ENCODE results near the gene SSC5D. TPM values are rescaled to one million over a fixed set of nuclear protein-coding genes. Genes with fewer than 3 reads are reported as not detected.

Gene SSC5D
- total and polyA plus RNA-seq, 2 experiments from 2014 or later, result 0.23 to 0.69 TPM

GRCh38 chr19:55482967-55483705, 5.1 kb upstream of the SSC5D start (continued):
- TF ChIP-seq, protein P1, sequence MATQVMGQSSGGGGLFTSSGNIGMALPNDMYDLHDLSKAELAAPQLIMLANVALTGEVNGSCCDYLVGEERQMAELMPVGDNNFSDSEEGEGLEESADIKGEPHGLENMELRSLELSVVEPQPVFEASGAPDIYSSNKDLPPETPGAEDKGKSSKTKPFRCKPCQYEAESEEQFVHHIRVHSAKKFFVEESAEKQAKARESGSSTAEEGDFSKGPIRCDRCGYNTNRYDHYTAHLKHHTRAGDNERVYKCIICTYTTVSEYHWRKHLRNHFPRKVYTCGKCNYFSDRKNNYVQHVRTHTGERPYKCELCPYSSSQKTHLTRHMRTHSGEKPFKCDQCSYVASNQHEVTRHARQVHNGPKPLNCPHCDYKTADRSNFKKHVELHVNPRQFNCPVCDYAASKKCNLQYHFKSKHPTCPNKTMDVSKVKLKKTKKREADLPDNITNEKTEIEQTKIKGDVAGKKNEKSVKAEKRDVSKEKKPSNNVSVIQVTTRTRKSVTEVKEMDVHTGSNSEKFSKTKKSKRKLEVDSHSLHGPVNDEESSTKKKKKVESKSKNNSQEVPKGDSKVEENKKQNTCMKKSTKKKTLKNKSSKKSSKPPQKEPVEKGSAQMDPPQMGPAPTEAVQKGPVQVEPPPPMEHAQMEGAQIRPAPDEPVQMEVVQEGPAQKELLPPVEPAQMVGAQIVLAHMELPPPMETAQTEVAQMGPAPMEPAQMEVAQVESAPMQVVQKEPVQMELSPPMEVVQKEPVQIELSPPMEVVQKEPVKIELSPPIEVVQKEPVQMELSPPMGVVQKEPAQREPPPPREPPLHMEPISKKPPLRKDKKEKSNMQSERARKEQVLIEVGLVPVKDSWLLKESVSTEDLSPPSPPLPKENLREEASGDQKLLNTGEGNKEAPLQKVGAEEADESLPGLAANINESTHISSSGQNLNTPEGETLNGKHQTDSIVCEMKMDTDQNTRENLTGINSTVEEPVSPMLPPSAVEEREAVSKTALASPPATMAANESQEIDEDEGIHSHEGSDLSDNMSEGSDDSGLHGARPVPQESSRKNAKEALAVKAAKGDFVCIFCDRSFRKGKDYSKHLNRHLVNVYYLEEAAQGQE (IDR thresholded peaks at IDR 0.05; ENCODE audit: unreplicated experiment), result no peak
- TF ChIP-seq EZH2 (IDR thresholded peaks at IDR 0.05; ENCODE audit: low read depth, unreplicated experiment) (no peak), ZNF331 (CRISPR knock-in tag; IDR thresholded peaks at IDR 0.05; ENCODE audit: low read depth) (no peak), CREB1 (CRISPR knock-in tag; IDR thresholded peaks at IDR 0.05; ENCODE audit: low read depth) (no peak), STAT1 (IDR thresholded peaks at IDR 0.05; ENCODE audit: unreplicated experiment) (no peak)
- TF ChIP-seq, protein P2, sequence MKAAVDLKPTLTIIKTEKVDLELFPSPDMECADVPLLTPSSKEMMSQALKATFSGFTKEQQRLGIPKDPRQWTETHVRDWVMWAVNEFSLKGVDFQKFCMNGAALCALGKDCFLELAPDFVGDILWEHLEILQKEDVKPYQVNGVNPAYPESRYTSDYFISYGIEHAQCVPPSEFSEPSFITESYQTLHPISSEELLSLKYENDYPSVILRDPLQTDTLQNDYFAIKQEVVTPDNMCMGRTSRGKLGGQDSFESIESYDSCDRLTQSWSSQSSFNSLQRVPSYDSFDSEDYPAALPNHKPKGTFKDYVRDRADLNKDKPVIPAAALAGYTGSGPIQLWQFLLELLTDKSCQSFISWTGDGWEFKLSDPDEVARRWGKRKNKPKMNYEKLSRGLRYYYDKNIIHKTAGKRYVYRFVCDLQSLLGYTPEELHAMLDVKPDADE (IDR thresholded peaks at IDR 0.05), result no peak

- Histone ChIP-seq H3K27me3 (ENCODE audit: insufficient read depth) (no peaks in the 10 kb centered on the region), H3K4me2 (peak overlapping the region; percentile 95), H2AFZ (no peak overlapping the region), H3K4me1 (ENCODE audit: insufficient read depth) (peaks cover 22% of the 10 kb centered on the region; the same call in 1 of the 2 replicates), H3K36me3 (ENCODE audit: insufficient read depth) (no peaks in the 10 kb centered on the region), H4K20me1 (replicated peaks; ENCODE audit: insufficient read depth) (no peaks in the 10 kb centered on the region), H3K27ac (ENCODE audit: low read depth) (no peak overlapping the region), H3K4me3 (peak overlapping the region; percentile 80), H3F3A (replicated peaks; ENCODE audit: low read depth) (peaks cover 17% of the 10 kb centered on the region), H3K79me2 (replicated peaks; ENCODE audit: insufficient read depth) (no peaks in the 10 kb centered on the region), H3K9me2 (ENCODE audit: insufficient read depth) (no peaks in the 10 kb centered on the region)
- H3K27me3 Mint-ChIP-seq (ENCODE audit: insufficient read depth, low read depth, poor library complexity), result peaks cover 11% of the 10 kb centered on the region
- no peaks in the 10 kb centered on the region; the same call in 2 of the 3 replicates for H3K9me3 Mint-ChIP-seq
- H3K4me1 Mint-ChIP-seq, result peaks cover 34% of the 10 kb centered on the region
- DNase-seq (ENCODE audit: low spot score), result no peak
- H3K36me3 Mint-ChIP-seq (ENCODE audit: low read depth), result peaks cover 5% of the 10 kb centered on the region; the same call in 2 of the 3 replicates
- H3K4me3 Mint-ChIP-seq, result peak overlapping the region; percentile 68
- H3K27ac Mint-ChIP-seq, result no peak overlapping the region
- ATAC-seq, result no peak
- TF ChIP-seq ZNF331 (CRISPR knock-in tag; IDR thresholded peaks at IDR 0.05; ENCODE audit: low read depth), result no peak
- TF ChIP-seq CREB1 (CRISPR knock-in tag; IDR thresholded peaks at IDR 0.05; ENCODE audit: low read depth), result no peak
- TF ChIP-seq ZNF114 (CRISPR knock-in tag; IDR thresholded peaks at IDR 0.05), result no peak
- TF ChIP-seq, protein P3, sequence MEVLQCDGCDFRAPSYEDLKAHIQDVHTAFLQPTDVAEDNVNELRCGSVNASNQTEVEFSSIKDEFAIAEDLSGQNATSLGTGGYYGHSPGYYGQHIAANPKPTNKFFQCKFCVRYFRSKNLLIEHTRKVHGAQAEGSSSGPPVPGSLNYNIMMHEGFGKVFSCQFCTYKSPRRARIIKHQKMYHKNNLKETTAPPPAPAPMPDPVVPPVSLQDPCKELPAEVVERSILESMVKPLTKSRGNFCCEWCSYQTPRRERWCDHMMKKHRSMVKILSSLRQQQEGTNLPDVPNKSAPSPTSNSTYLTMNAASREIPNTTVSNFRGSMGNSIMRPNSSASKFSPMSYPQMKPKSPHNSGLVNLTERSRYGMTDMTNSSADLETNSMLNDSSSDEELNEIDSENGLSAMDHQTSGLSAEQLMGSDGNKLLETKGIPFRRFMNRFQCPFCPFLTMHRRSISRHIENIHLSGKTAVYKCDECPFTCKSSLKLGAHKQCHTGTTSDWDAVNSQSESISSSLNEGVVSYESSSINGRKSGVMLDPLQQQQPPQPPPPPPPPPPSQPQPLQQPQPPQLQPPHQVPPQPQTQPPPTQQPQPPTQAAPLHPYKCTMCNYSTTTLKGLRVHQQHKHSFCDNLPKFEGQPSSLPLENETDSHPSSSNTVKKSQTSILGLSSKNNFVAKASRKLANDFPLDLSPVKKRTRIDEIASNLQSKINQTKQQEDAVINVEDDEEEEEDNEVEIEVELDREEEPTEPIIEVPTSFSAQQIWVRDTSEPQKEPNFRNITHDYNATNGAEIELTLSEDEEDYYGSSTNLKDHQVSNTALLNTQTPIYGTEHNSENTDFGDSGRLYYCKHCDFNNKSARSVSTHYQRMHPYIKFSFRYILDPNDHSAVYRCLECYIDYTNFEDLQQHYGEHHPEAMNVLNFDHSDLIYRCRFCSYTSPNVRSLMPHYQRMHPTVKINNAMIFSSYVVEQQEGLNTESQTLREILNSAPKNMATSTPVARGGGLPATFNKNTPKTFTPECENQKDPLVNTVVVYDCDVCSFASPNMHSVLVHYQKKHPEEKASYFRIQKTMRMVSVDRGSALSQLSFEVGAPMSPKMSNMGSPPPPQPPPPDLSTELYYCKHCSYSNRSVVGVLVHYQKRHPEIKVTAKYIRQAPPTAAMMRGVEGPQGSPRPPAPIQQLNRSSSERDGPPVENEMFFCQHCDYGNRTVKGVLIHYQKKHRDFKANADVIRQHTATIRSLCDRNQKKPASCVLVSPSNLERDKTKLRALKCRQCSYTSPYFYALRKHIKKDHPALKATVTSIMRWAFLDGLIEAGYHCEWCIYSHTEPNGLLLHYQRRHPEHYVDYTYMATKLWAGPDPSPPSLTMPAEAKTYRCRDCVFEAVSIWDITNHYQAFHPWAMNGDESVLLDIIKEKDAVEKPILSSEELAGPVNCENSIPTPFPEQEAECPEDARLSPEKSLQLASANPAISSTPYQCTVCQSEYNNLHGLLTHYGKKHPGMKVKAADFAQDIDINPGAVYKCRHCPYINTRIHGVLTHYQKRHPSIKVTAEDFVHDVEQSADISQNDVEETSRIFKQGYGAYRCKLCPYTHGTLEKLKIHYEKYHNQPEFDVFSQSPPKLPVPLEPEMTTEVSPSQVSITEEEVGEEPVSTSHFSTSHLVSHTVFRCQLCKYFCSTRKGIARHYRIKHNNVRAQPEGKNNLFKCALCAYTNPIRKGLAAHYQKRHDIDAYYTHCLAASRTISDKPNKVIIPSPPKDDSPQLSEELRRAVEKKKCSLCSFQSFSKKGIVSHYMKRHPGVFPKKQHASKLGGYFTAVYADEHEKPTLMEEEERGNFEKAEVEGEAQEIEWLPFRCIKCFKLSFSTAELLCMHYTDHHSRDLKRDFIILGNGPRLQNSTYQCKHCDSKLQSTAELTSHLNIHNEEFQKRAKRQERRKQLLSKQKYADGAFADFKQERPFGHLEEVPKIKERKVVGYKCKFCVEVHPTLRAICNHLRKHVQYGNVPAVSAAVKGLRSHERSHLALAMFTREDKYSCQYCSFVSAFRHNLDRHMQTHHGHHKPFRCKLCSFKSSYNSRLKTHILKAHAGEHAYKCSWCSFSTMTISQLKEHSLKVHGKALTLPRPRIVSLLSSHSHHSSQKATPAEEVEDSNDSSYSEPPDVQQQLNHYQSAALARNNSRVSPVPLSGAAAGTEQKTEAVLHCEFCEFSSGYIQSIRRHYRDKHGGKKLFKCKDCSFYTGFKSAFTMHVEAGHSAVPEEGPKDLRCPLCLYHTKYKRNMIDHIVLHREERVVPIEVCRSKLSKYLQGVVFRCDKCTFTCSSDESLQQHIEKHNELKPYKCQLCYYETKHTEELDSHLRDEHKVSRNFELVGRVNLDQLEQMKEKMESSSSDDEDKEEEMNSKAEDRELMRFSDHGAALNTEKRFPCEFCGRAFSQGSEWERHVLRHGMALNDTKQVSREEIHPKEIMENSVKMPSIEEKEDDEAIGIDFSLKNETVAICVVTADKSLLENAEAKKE (CRISPR knock-in tag; IDR thresholded peaks at IDR 0.05), result no peak
- no peak for TF ChIP-seq EZH2phosphoT487 (IDR thresholded peaks at IDR 0.05; ENCODE audit: unreplicated experiment)
Measured at GRCh38 chr19:55483706-55484592, 4.3 kb upstream of the SSC5D start.
